Stomach (tissue), 9 donors: ENCODE measurements around the gene ESPL1. TPM values are rescaled to one million over a fixed set of nuclear protein-coding genes. Genes with fewer than 3 reads are reported as not detected.

Experiments
- DNase-seq, 2 donors: peaks; one replicate each; pipeline versions ENCODE4 v3.0.0 to v3.0.0-alpha.2; 2013 to 2019
- H3K27ac ChIP-seq, 5 donors: fragments of 200-600 bp in 4 of 5; sonication (generic) in 4 of 5; one replicate each; pipeline ENCODE4 v1.5.1; 2013 to 2019; ENCODE audit warnings: mild to moderate bottlenecking in 1 of 5, moderate library complexity in 1 of 5
- H3K27me3 ChIP-seq, 3 donors: fragments of 200-600 bp; sonication (generic); one replicate each; pipeline ENCODE4 v1.5.1; 2017 to 2019; ENCODE audit warnings: mixed run types in 1 of 3
- H3K36me3 ChIP-seq, 4 donors: fragments of 200-600 bp; sonication (generic); 1 replicate in 3 of 4; 2 replicates in 1 of 4; pipeline ENCODE4 v1.5.1; 2016 to 2019
- H3K4me1 ChIP-seq, 4 donors: fragments of 200-600 bp; sonication (generic); one replicate each; pipeline ENCODE4 v1.5.1; 2016 to 2019
- H3K4me3 ChIP-seq, 4 donors: fragments of 200-600 bp; sonication (generic) in 3 of 4; one replicate each; pipeline ENCODE4 v1.5.1; 2016 to 2019; ENCODE audit warnings: mild to moderate bottlenecking in 1 of 4
- H3K9me3 ChIP-seq, 4 donors: fragments of 200-600 bp; sonication (generic); one replicate each; pipeline ENCODE4 v1.5.1; 2016 to 2019
- EP300 ChIP-seq: sonication (generic); formaldehyde crosslinking; IDR thresholded peaks from one replicate; pipeline ENCODE4 v1.6.1; 2017; ENCODE audit warnings: antibody characterized with exemption
- POLR2A ChIP-seq, 4 donors: fragments of 450-650 bp; IDR thresholded peaks; one replicate each; pipeline ENCODE4 v1.6.1; 2016; ENCODE audit warnings: antibody characterized with exemption in 4 of 4, control low read depth in 2 of 4, mild to moderate bottlenecking in 1 of 4, moderate library complexity in 1 of 4
- POLR2AphosphoS5 ChIP-seq, 3 donors: sonication (generic); formaldehyde crosslinking; IDR thresholded peaks; one replicate each; pipeline ENCODE4 v1.6.1; 2016; ENCODE audit warnings: antibody characterized with exemption in 3 of 3
- WGBS, 5 donors: extraction: QIAGEN DNeasy Blood & Tissue Kit in 3 of 5; methylation state at CpG; one replicate each; pipeline versions ENCODE4 v1.1.5 to v1.1.7; 2013 to 2018; 5-methylcytosine and 5-hydroxymethylcytosine counted together
- intact Hi-C: fragments of 100-400 bp; cut with DNase I; formaldehyde crosslinking; loops from one replicate; pipeline ENCODE4 v1.15.1; 2023; ENCODE audit warnings: low total_unique reads
- polyA plus RNA-seq, 3 donors: library from polyadenylated mRNA; stranded (reverse); fragments of 200-250 nt; gene quantifications; one replicate each; pipeline ENCODE4 v1.2.3, GENCODE V29; 2013
- total RNA-seq, 5 donors: library from RNA; depleted of rRNA; stranded (reverse); fragments of >200 nt; gene quantifications; one replicate each; pipeline versions ENCODE4 v1.1.0 to v1.2.3, GENCODE V29; 2014 to 2016
- TF ChIP-seq, protein P1 (sequence below), 7 experiments: fragments of 450-650 bp in 4 of 7; fragments of 200-600 bp in 3 of 7; sonication (generic) in 3 of 7; IDR thresholded peaks; one replicate each; pipeline ENCODE4 v1.5.1; 2016 to 2019; ENCODE audit warnings: antibody characterized with exemption in 7 of 7, control low read depth in 2 of 7, mild to moderate bottlenecking in 1 of 7
- donor health status: healthy with polysubstance abuse.
- donor health status: Bipolar disorder and iron deficiency.
- donor health status: healthy.

Gene ESPL1
- total and polyA plus RNA-seq, 8 donors: 0.15 to 43.2 (median 5.3) TPM

DNA sequence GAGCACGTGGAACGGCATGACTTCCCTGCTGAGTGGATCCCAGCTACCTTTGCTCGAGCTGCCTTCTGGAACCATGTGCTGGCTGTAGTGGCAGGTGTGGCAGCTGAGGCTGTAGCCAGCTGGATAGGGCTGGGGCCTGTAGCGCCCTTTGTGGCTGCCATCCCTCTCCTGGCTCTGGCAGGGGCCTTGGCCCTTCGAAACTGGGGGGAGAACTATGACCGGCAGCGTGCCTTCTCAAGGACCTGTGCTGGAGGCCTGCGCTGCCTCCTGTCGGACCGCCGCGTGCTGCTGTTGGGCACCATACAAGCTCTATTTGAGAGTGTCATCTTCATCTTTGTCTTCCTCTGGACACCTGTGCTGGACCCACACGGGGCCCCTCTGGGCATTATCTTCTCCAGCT, 14.8 kb upstream of the ESPL1 start:
- Histone ChIP-seq H3K4me3 (peak overlapping the region; percentile 74 to 95 (median 78)), H3K27ac (peak overlapping the region in 2 of 5 donors; percentile 90 to 92), H3K27me3 (no peaks in the 10 kb centered on the region), H3K9me3 (no peaks in the 10 kb centered on the region), H3K36me3 (peaks cover 9 to 33% (median 28%) of the 10 kb centered on the region in 4 donors), H3K4me1 (peaks cover 23 to 45% (median 31%) of the 10 kb centered on the region in 4 donors)
- intact Hi-C loops: no loop called here
- no peak for DNase-seq
- 83 to 95% (median 89%) methylated on average over 4 to 13 of the region's 13 CpGs for WGBS, 5 donors
- TF ChIP-seq EP300: no peak
- no peak for TF ChIP-seq POLR2A (IDR thresholded peaks at IDR 0.05)
- no peak for TF ChIP-seq POLR2AphosphoS5 (IDR thresholded peaks at IDR 0.05)
- TF ChIP-seq, protein P1, sequence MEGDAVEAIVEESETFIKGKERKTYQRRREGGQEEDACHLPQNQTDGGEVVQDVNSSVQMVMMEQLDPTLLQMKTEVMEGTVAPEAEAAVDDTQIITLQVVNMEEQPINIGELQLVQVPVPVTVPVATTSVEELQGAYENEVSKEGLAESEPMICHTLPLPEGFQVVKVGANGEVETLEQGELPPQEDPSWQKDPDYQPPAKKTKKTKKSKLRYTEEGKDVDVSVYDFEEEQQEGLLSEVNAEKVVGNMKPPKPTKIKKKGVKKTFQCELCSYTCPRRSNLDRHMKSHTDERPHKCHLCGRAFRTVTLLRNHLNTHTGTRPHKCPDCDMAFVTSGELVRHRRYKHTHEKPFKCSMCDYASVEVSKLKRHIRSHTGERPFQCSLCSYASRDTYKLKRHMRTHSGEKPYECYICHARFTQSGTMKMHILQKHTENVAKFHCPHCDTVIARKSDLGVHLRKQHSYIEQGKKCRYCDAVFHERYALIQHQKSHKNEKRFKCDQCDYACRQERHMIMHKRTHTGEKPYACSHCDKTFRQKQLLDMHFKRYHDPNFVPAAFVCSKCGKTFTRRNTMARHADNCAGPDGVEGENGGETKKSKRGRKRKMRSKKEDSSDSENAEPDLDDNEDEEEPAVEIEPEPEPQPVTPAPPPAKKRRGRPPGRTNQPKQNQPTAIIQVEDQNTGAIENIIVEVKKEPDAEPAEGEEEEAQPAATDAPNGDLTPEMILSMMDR (IDR thresholded peaks at IDR 0.05): no peak

GRCh38 chr12:53254816-53255545, 13.1 kb upstream of the ESPL1 start:
- WGBS, 5 donors: 86 to 100% (median 91%) methylated on average over 1 of the region's 1 CpG
- Histone ChIP-seq H3K27ac (no peak overlapping the region), H3K27me3 (no peaks in the 10 kb centered on the region), H3K4me1 (peaks cover 23 to 44% (median 31%) of the 10 kb centered on the region in 4 donors), H3K9me3 (no peaks in the 10 kb centered on the region), H3K36me3 (peaks cover 9 to 33% (median 28%) of the 10 kb centered on the region in 4 donors), H3K4me3 (no peak overlapping the region)
- intact Hi-C loops: no loop called here
- no peak for DNase-seq
- TF ChIP-seq POLR2AphosphoS5 (IDR thresholded peaks at IDR 0.05) (no peak), EP300 (no peak), POLR2A (IDR thresholded peaks at IDR 0.05) (no peak)
- TF ChIP-seq, protein P1 (IDR thresholded peaks at IDR 0.05): no peak

DNA sequence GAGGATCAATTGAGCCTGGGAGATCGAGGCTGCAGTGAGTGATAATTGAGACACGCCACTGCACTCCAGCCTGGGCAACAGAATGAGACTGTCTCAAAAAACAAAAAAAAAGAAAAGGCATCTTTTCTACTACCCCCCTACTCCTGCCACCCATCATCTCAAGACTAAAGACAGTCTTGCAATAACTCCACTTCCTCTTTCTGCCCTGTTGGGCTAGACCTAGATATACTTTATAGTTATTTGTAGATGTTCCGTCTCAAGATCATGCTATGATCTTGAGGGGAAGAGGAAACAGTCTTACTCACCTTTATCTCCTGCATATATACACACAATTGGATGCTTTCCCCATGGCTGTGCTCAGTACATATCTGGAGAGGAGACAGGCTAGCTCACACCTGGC, 12.1 kb upstream of the ESPL1 start:
- WGBS, 5 donors: 81 to 93% (median 87%) methylated on average over 3 of the region's 3 CpGs
- H3K27me3 ChIP-seq: no peaks in the 10 kb centered on the region
- H3K27ac ChIP-seq: no peak overlapping the region
- H3K4me3 ChIP-seq: no peak overlapping the region
- peaks cover 20 to 34% (median 25%) of the 10 kb centered on the region in 4 donors for H3K4me1 ChIP-seq
- DNase-seq: no peak
- H3K9me3 ChIP-seq: no peaks in the 10 kb centered on the region
- no peak for TF ChIP-seq POLR2AphosphoS5 (IDR thresholded peaks at IDR 0.05)
- TF ChIP-seq EP300: no peak
- TF ChIP-seq, protein P1 (IDR thresholded peaks at IDR 0.05): no peak
- no peak for TF ChIP-seq POLR2A (IDR thresholded peaks at IDR 0.05)
- peaks cover 9 to 33% (median 28%) of the 10 kb centered on the region in 4 donors for H3K36me3 ChIP-seq
- intact Hi-C loops: no loop called here

DNA sequence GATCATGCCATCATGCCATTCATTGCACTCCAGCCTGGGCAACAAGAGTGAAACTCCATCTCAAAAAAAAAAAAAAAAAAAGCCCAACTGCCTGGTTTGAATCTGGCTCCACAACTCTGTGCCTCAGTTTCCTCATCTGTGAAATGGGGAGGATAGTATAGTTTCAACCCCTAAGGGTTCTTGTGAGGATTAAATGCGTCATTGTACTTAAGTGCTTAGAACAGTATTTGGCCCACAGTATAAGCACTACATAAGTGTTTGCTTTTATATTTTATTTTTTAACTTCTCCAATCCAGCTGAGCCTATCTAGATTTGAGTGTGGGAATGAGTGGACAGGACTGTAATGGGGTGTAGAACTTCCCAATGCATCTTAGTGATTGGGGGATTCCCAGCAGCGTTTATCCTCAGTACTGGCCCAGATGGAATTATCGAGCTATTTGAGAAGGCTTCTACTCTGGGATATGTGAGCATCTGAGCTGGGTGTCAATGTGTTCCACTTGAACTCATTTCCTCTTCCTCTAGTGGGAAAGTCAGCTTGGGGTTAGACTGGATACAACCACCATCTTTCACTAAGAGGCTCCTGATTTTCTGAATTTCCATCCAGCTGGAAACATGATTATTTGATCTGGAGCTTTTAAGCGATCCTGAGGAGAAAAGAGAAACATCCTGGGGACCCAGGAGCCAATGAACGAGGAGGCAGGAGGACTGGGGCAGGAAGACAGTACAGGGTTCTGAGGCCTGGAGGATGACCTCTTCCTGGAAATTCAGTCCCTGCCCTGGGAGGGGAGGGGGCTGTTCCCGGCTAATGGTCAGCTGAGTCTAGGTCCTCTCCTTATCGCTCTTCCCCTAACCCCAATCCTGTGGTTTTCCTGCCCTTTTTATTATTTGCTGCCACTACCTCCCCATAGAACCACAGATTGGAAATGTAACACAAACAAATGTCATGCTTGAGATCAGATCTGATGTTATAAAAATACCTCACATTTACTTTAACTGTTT, 9.3 kb upstream of the ESPL1 start:
- 58 to 74% (median 70%) methylated on average over 7 of the region's 7 CpGs for WGBS, 5 donors
- H3K27me3 ChIP-seq: no peaks in the 10 kb centered on the region
- H3K9me3 ChIP-seq: no peaks in the 10 kb centered on the region
- no peak overlapping the region for H3K27ac ChIP-seq
- H3K4me3 ChIP-seq: no peak overlapping the region
- intact Hi-C loops: no loop called here
- no peak for DNase-seq
- TF ChIP-seq, protein P1 (IDR thresholded peaks at IDR 0.05): no peak
- TF ChIP-seq POLR2AphosphoS5 (IDR thresholded peaks at IDR 0.05) (no peak), EP300 (no peak), POLR2A (IDR thresholded peaks at IDR 0.05) (no peak)
- peaks cover under 1 to 13% (median 2%) of the 10 kb centered on the region in 4 donors for H3K4me1 ChIP-seq
- H3K36me3 ChIP-seq: peaks cover 9 to 25% (median 21%) of the 10 kb centered on the region in 4 donors
